ENCODE data around the gene IL20.

DNA sequence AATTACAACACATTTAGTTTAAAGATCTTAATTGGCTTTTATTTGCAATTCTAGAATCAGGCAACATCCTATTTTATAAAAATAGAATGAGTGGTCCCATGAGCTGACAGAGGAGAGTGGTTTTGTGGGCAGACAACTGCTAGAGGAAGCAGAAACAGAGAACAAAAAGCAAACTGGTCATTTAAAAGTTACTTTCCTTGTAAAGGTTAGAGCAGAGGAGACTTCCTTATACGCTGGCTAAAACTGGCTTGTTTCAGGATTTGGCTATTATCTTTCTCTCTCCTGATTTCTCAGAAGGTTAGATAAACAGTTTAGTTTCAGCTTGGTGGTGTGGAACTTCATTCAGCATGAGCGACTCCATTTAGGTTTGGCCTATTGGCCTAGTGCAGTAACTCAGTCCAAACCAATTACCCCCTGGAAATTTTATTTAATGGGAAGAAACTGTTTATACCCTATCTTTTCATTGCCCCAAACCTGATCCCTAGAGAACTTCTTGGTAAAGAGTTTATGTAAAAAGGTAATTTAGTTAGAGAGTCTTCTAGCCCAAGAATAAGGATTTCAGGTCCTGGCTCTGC, 32.2 kb upstream of the IL20 start:
- TF ChIP-seq, protein P1, sequence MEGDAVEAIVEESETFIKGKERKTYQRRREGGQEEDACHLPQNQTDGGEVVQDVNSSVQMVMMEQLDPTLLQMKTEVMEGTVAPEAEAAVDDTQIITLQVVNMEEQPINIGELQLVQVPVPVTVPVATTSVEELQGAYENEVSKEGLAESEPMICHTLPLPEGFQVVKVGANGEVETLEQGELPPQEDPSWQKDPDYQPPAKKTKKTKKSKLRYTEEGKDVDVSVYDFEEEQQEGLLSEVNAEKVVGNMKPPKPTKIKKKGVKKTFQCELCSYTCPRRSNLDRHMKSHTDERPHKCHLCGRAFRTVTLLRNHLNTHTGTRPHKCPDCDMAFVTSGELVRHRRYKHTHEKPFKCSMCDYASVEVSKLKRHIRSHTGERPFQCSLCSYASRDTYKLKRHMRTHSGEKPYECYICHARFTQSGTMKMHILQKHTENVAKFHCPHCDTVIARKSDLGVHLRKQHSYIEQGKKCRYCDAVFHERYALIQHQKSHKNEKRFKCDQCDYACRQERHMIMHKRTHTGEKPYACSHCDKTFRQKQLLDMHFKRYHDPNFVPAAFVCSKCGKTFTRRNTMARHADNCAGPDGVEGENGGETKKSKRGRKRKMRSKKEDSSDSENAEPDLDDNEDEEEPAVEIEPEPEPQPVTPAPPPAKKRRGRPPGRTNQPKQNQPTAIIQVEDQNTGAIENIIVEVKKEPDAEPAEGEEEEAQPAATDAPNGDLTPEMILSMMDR (IDR thresholded peaks at IDR 0.05; ENCODE audit: low read depth, low read length) = no peak
- TF ChIP-seq EZH2phosphoT487 (IDR thresholded peaks at IDR 0.05; ENCODE audit: low read depth) = no peak
